ENCODE measurements around the gene TBC1D3B. TPM values are rescaled to one million over a fixed set of nuclear protein-coding genes. Genes with fewer than 3 reads are reported as not detected.
"Not testable (repeated sequence)": the region's sequence is repeated elsewhere in the genome, so short reads cannot be mapped to it uniquely, and the experiment has no call there.

TBC1D3B gene
- total RNA-seq, 1 donor from 2014 or later, result 0.39 TPM

- DNase-seq, result not testable (repeated sequence)
Measured at GRCh38 chr17:36201102-36201501, 24.7 kb upstream of the TBC1D3B start.

- DNase-seq, result no peak
Measured at GRCh38 chr17:36198831-36199465, 22.5 kb upstream of the TBC1D3B start.

- DNase-seq, result no peak
Measured at GRCh38 chr17:36197387-36197703, 20.9 kb upstream of the TBC1D3B start.

GRCh38 chr17:36196131-36196486 lies 19.7 kb upstream of the TBC1D3B start:
- no peak for DNase-seq

- DNase-seq, result no peak
Measured at GRCh38 chr17:36195434-36196130, 19.1 kb upstream of the TBC1D3B start.

GRCh38 chr17:36194832-36195433 lies 18.5 kb upstream of the TBC1D3B start:
- DNase-seq, result not testable (repeated sequence)

- DNase-seq, result not testable (repeated sequence)
Measured at GRCh38 chr17:36194147-36194831, 17.9 kb upstream of the TBC1D3B start.

GRCh38 chr17:36193216-36193775 lies 16.9 kb upstream of the TBC1D3B start:
- no peak for DNase-seq

- DNase-seq, result not testable (repeated sequence)
Measured at GRCh38 chr17:36190549-36191330, 14.3 kb upstream of the TBC1D3B start.

GRCh38 chr17:36189993-36190392 lies 13.6 kb upstream of the TBC1D3B start:
- not testable (repeated sequence) for DNase-seq

- peak; percentile 44 for DNase-seq
Measured at GRCh38 chr17:36188891-36189306, 12.5 kb upstream of the TBC1D3B start.

GRCh38 chr17:36187943-36188665 lies 11.7 kb upstream of the TBC1D3B start:
- not testable (repeated sequence) for DNase-seq

- DNase-seq, result not testable (repeated sequence)
Measured at GRCh38 chr17:36186810-36187763, 10.7 kb upstream of the TBC1D3B start.

GRCh38 chr17:36185416-36185815 lies 9.0 kb upstream of the TBC1D3B start:
- no peak for DNase-seq

GRCh38 chr17:36184023-36184765 lies 7.8 kb upstream of the TBC1D3B start:
- no peak for DNase-seq

GRCh38 chr17:36183001-36183971 lies 6.8 kb upstream of the TBC1D3B start:
- peak; percentile 35 for DNase-seq

GRCh38 chr17:36182176-36183000 lies 6.0 kb upstream of the TBC1D3B start:
- no peak for DNase-seq

Data from skin of body (tissue), 2 donors.